Measurements from ENCODE around the gene SIRT2. TPM values are rescaled to one million over a fixed set of nuclear protein-coding genes. Genes with fewer than 3 reads are reported as not detected.

Gene SIRT2
- total RNA-seq, 2 experiments from 2014 or later = 25.5 to 32.1 TPM

DNA sequence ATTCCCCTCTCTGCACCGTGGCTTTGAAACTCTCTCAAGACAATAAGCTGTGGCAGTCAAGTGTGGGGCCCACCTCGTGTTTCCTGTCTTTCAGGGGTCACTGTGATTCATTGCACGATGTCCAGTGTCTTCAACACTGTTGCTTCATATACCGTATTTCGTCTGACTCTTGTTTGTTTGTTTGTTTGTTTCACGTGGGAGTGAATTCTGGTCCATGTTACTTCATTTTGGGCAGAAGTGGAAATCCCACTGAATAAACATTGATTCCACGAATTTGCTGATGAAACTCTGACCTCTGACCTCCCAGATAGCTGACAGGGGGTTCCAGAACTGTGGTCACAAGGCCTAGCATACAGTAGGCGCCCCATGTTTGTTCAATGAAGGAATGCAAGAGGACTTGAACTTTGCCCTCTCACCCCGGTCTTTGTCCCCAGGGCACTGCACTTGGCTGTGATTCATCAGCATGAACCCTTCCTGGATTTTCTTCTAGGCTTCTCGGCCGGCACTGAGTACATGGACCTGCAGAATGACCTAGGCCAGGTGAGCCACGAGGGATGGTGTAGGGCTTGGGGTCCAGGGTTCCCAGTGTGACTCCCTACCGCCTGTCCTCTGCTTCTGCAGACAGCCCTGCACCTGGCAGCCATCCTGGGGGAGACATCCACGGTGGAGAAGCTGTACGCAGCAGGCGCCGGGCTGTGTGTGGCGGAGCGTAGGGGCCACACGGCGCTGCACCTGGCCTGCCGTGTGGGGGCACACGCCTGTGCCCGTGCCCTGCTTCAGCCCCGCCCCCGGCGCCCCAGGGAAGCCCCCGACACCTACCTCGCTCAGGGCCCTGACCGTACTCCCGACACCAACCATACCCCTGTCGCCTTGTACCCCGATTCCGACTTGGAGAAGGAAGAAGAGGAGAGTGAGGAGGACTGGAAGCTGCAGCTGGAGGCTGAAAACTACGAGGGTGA, 5.4 kb upstream of the SIRT2 start:
- no peak overlapping the region for H3K27ac ChIP-seq (ENCODE audit: low read depth, low read length, poor library complexity, severe bottlenecking)
- peaks cover 6% of the 10 kb centered on the region for H3K4me1 ChIP-seq (ENCODE audit: insufficient read depth, low read length, poor library complexity, severe bottlenecking)
- no peak overlapping the region for H2AFZ ChIP-seq (ENCODE audit: low read length)
- intact Hi-C loops (cut with micrococcal nuclease; ENCODE audit: unreplicated experiment) = no loop called here
- ChIA-PET CTCF (ENCODE audit: unreplicated experiment) (interaction anchor here (0.6 kb wide), 1 partner anchor 398 kb away, joined by 3 read pairs; no protein-coding TSS in a partner anchor), POLR2A (interaction anchor here (0.5 kb wide), 1 partner anchor 240 kb away, joined by 4 read pairs; no protein-coding TSS in a partner anchor)
- TF ChIP-seq CTCF (conservative IDR thresholded peaks at IDR 0.05; ENCODE audit: low read length) (no peak), EZH2phosphoT487 (IDR thresholded peaks at IDR 0.05; ENCODE audit: borderline replicate concordance, low read depth, low read length) (no peak)
- H3K9me2 ChIP-seq (ENCODE audit: insufficient read depth, low read length) = no peaks in the 10 kb centered on the region
- BruUV-seq (replicated peaks) = no TSS peak
- H3K4me2 ChIP-seq (ENCODE audit: low read length) = no peak overlapping the region
- H4K20me1 ChIP-seq (ENCODE audit: insufficient read depth, low read length) = no peaks in the 10 kb centered on the region
- no peak for DNase-seq (ENCODE audit: low spot score)
- peaks cover 19% of the 10 kb centered on the region for H3K79me2 ChIP-seq (ENCODE audit: insufficient read depth, low read depth, low read length)
- peaks cover 29% of the 10 kb centered on the region for H3K36me3 ChIP-seq (ENCODE audit: insufficient read depth, low read length)
- H3K4me3 ChIP-seq (ENCODE audit: low read depth, low read length, poor library complexity, severe bottlenecking) = no peak overlapping the region
- peaks cover 4% of the 10 kb centered on the region; the same call in 1 of the 2 replicates for H3K9me3 ChIP-seq (ENCODE audit: low read length)

GRCh38 chr19:38901683-38902082, 2.3 kb upstream of the SIRT2 start:
- Histone ChIP-seq H4K20me1 (ENCODE audit: insufficient read depth, low read length) (no peaks in the 10 kb centered on the region), H3K9me2 (ENCODE audit: insufficient read depth, low read length) (no peaks in the 10 kb centered on the region), H2AFZ (ENCODE audit: low read length) (no peak overlapping the region), H3K27ac (ENCODE audit: low read depth, low read length, poor library complexity, severe bottlenecking) (no peak overlapping the region), H3K4me1 (ENCODE audit: insufficient read depth, low read length, poor library complexity, severe bottlenecking) (peaks cover 16% of the 10 kb centered on the region), H3K4me3 (ENCODE audit: low read depth, low read length, poor library complexity, severe bottlenecking) (no peak overlapping the region), H3K9me3 (ENCODE audit: low read length) (peaks cover 4% of the 10 kb centered on the region; the same call in 1 of the 2 replicates), H3K4me2 (ENCODE audit: low read length) (peak overlapping the region; percentile 86; the same call in 1 of the 2 replicates), H3K36me3 (ENCODE audit: insufficient read depth, low read length) (peaks cover 13% of the 10 kb centered on the region), H3K79me2 (ENCODE audit: insufficient read depth, low read depth, low read length) (peaks cover 19% of the 10 kb centered on the region)
- no TSS peak for BruUV-seq (replicated peaks)
- ChIA-PET POLR2A (no interaction called here), CTCF (ENCODE audit: unreplicated experiment) (no interaction called here)
- TF ChIP-seq CTCF (conservative IDR thresholded peaks at IDR 0.05; ENCODE audit: low read length) (no peak), EZH2phosphoT487 (IDR thresholded peaks at IDR 0.05; ENCODE audit: borderline replicate concordance, low read depth, low read length) (no peak)
- intact Hi-C loops (cut with micrococcal nuclease; ENCODE audit: unreplicated experiment) = no loop called here
- no peak for DNase-seq (ENCODE audit: low spot score)
